ENCODE data around the gene TSPAN18. TPM values are rescaled to one million over a fixed set of nuclear protein-coding genes. Genes with fewer than 3 reads are reported as not detected.
A peak's percentile ranks its signal among the peaks of the same experiment; 100 is the strongest.

The TSPAN18 gene
- total RNA-seq, 1 experiment from 2014 or later: not detected

- no peak for DNase-seq (ENCODE audit: low spot score)
Observed at GRCh38 chr11:44941259-44942021, 214.7 kb downstream of the TSPAN18 start.

- DNase-seq (ENCODE audit: low spot score): no peak
Observed at GRCh38 chr11:44942029-44942955, 215.5 kb downstream of the TSPAN18 start.

GRCh38 chr11:44943118-44943517 is 216.4 kb downstream of the TSPAN18 start:
- DNase-seq (ENCODE audit: low spot score): no peak

GRCh38 chr11:44943696-44944095 is 216.9 kb downstream of the TSPAN18 start:
- no peak for DNase-seq (ENCODE audit: low spot score)

GRCh38 chr11:44944181-44944852 is 217.6 kb downstream of the TSPAN18 start:
- DNase-seq (ENCODE audit: low spot score): no peak

GRCh38 chr11:44944853-44945235 is 218.1 kb downstream of the TSPAN18 start:
- no peak for DNase-seq (ENCODE audit: low spot score)

GRCh38 chr11:44945666-44946065 is 218.9 kb downstream of the TSPAN18 start:
- DNase-seq (ENCODE audit: low spot score): no peak

- no peak for DNase-seq (ENCODE audit: low spot score)
Observed at GRCh38 chr11:44946263-44946662, 219.5 kb downstream of the TSPAN18 start.

GRCh38 chr11:44947114-44947513 is 220.4 kb downstream of the TSPAN18 start:
- no peak for DNase-seq (ENCODE audit: low spot score)

- no peak for DNase-seq (ENCODE audit: low spot score)
Observed at GRCh38 chr11:44948155-44948554, 221.4 kb downstream of the TSPAN18 start.

GRCh38 chr11:44949160-44950030 is 222.6 kb downstream of the TSPAN18 start:
- no peak for DNase-seq (ENCODE audit: low spot score)

- DNase-seq (ENCODE audit: low spot score): no peak
Observed at GRCh38 chr11:44950031-44950624, 223.4 kb downstream of the TSPAN18 start.

GRCh38 chr11:44950625-44951476 is 224.1 kb downstream of the TSPAN18 start, which contains the start of gene TP53I11:
Gene TP53I11, minus strand, starts transcription at chr11:44950883. Its CDS starts 12,548 bp downstream, at chr11:44938335.
- DNase-seq (ENCODE audit: low spot score): peak; percentile 45

GRCh38 chr11:44952082-44952481 is 225.3 kb downstream of the TSPAN18 start:
- DNase-seq (ENCODE audit: low spot score): no peak

GRCh38 chr11:44952500-44953260 is 225.9 kb downstream of the TSPAN18 start:
- DNase-seq (ENCODE audit: low spot score): no peak

- no peak for DNase-seq (ENCODE audit: low spot score)
Observed at GRCh38 chr11:44954051-44954906, 227.5 kb downstream of the TSPAN18 start.

GRCh38 chr11:44955015-44955738 is 228.4 kb downstream of the TSPAN18 start:
- peak; percentile 93 for DNase-seq (ENCODE audit: low spot score)
